ENCODE measurements around the gene HLA-DPA1.

Gene HLA-DPA1

DNA sequence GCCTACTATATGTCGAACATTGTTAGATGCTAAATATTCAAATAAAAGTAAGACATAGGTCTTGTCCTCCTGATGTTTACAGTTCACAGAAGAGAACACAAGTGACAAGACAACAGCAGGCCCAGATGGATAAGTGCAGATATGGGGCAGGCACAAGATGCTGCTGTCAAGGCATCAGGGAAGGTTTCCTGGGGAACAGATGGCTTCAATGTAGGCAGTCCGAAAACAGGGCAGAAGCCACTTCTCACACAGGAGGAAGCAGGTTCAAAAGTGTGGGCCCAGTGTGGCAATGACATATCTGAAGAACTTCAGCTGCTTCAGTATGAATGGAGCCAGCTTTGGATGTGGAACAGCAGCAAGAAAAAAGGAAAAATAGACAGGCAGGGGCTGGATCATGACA lies 34.9 kb upstream of the HLA-DPA1 start:
- Histone ChIP-seq H3K36me3 (replicated peaks) (no peaks in the 10 kb centered on the region), H3K27me3 (replicated peaks) (peaks cover 1% of the 10 kb centered on the region), H3K4me3 (ENCODE audit: low read depth, low read length) (no peak overlapping the region), H3K27ac (no peak overlapping the region)
- in situ Hi-C loops (cut with HindIII; ENCODE audit: low pct_ligation_motif_present, low sequenced_read_pairs) = no loop called here
- TF ChIP-seq, protein P1, sequence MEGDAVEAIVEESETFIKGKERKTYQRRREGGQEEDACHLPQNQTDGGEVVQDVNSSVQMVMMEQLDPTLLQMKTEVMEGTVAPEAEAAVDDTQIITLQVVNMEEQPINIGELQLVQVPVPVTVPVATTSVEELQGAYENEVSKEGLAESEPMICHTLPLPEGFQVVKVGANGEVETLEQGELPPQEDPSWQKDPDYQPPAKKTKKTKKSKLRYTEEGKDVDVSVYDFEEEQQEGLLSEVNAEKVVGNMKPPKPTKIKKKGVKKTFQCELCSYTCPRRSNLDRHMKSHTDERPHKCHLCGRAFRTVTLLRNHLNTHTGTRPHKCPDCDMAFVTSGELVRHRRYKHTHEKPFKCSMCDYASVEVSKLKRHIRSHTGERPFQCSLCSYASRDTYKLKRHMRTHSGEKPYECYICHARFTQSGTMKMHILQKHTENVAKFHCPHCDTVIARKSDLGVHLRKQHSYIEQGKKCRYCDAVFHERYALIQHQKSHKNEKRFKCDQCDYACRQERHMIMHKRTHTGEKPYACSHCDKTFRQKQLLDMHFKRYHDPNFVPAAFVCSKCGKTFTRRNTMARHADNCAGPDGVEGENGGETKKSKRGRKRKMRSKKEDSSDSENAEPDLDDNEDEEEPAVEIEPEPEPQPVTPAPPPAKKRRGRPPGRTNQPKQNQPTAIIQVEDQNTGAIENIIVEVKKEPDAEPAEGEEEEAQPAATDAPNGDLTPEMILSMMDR (IDR thresholded peaks at IDR 0.05; ENCODE audit: low read depth, low read length, missing control alignments) = no peak
- no peak for DNase-seq

DNA sequence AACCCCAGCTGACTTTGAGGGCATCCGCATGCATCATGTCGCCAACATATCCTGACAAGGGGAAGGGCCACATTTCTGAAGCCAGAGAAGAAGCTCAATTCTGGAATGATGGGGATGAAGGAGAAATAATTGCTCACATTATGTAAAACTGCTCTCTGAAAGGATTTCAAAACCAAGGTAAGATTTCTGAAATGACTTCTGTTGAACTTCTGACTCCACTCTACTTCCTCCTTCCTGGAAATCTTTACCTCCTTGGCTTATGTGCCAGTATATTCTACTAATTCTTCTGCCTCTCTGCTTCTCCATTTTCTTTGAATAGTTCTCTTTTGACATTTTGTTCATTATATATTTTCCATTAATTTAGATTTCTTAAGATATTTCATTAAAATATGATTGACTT lies 34.2 kb upstream of the HLA-DPA1 start:
- H3K36me3 ChIP-seq (replicated peaks) = no peaks in the 10 kb centered on the region

DNA sequence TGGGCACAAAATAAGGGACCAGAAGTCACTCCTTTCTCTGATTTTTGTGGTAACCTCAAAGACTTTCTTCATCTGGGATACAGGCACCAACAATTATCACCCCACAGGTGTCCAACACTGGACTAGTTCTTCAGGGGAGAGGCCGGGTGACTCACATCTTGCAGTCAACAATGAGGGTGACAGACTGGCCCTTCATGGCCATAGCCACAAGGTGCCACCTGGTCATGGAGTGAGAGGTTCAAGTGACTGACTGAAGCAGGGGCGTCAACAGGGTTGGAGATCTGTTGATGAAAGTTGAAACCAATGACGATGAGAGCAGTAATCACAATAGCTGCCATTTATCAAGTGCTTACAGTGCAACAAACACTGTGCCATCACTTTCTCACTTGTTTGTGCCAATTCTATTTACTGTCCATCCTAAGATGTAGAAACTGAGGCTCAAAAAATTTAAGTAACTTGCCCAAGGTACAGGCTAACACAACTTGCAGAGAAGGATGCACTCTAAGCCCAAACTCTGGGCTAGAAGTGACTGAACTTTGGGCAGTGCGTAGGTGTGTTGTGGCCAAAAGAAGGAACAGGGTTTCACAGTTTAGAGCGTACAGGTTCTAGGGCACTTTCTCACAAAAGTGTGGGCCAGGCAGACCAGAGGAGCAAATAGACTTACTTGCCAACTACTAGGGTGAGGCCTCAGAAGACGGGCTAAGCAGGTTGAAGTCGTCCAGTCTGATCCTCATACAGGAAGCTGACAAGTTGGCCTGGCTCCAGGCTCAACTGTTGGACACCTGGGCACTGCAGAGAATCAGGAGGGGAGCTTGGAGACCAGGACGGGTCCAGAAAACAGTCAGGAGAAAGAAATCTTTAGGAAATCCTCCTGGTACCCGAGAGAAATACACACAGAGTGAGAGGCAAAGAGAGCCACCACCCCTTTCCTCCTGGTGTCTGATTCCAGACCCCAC lies 32.7 kb upstream of the HLA-DPA1 start:
- H3K27ac ChIP-seq = no peak overlapping the region
- in situ Hi-C loops (cut with HindIII; ENCODE audit: low pct_ligation_motif_present, low sequenced_read_pairs) = no loop called here
- H3K27me3 ChIP-seq (replicated peaks) = no peaks in the 10 kb centered on the region
- no peak overlapping the region for H3K4me3 ChIP-seq (ENCODE audit: low read depth, low read length)
- TF ChIP-seq, protein P1 (IDR thresholded peaks at IDR 0.05; ENCODE audit: low read depth, low read length, missing control alignments) = no peak
- DNase-seq = no peak
- H3K36me3 ChIP-seq (replicated peaks) = no peaks in the 10 kb centered on the region

More for the DNA sequence above, 34.2 kb upstream of the HLA-DPA1 start:
- Histone ChIP-seq H3K27ac (no peak overlapping the region), H3K27me3 (replicated peaks) (no peaks in the 10 kb centered on the region), H3K4me3 (ENCODE audit: low read depth, low read length) (no peak overlapping the region)
- in situ Hi-C loops (cut with HindIII; ENCODE audit: low pct_ligation_motif_present, low sequenced_read_pairs) = no loop called here
- TF ChIP-seq, protein P1 (IDR thresholded peaks at IDR 0.05; ENCODE audit: low read depth, low read length, missing control alignments) = no peak
- DNase-seq = no peak

DNA sequence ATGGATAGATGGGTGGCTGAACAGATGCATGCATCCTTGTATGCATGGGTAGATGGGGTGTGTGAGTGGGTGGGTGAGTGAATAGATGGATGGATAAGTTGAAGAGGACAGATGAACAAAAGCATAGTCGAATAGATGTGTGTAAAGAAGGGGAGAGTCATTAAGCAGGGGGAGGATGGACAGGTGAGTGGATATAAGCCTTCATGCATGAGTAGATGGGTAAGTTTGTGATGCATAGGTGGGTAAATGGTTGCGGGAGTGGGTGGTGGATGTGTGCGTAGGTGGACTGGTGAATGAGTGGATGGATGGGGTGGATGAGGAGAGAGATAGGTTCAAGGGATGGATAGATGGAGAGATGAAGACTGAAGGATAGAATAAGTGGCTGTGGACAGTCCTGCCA lies 31.9 kb upstream of the HLA-DPA1 start:
- Histone ChIP-seq H3K27ac (no peak overlapping the region), H3K36me3 (replicated peaks) (no peaks in the 10 kb centered on the region), H3K4me3 (ENCODE audit: low read depth, low read length) (no peak overlapping the region), H3K27me3 (replicated peaks) (no peaks in the 10 kb centered on the region)
- no peak for DNase-seq
- in situ Hi-C loops (cut with HindIII; ENCODE audit: low pct_ligation_motif_present, low sequenced_read_pairs) = no loop called here
- TF ChIP-seq, protein P1 (IDR thresholded peaks at IDR 0.05; ENCODE audit: low read depth, low read length, missing control alignments) = no peak

DNA sequence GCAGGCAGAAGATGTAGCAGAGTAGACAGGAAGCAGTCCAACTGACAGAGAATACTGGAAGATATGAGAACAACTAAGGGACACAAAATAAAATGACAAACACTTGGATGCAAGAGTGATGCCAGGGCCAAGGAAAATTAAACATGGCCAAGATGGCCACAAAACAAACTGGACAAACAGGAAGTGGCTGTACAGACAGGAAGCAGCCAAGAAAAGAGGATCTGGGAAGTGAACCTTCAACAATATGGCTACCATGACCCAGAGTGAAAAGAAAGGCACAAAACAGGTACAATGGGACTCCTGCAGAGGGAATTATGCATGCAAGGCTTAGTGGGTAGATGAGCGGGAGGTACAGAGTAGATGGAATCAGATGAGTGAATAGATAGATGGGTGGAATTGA lies 31.4 kb upstream of the HLA-DPA1 start:
- in situ Hi-C loops (cut with HindIII; ENCODE audit: low pct_ligation_motif_present, low sequenced_read_pairs) = no loop called here
- TF ChIP-seq, protein P1 (IDR thresholded peaks at IDR 0.05; ENCODE audit: low read depth, low read length, missing control alignments) = no peak
- Histone ChIP-seq H3K27ac (no peak overlapping the region), H3K4me3 (ENCODE audit: low read depth, low read length) (no peak overlapping the region), H3K36me3 (replicated peaks) (no peaks in the 10 kb centered on the region), H3K27me3 (replicated peaks) (no peaks in the 10 kb centered on the region)
- no peak for DNase-seq

All from brain microvascular endothelial cell (primary cell).